HS-27A (cell line): ENCODE results near the gene DIP2A.
A peak's percentile ranks its signal among the peaks of the same experiment; 100 is the strongest.

ENCODE experiments used
- DNase-seq: peaks from one replicate; pipeline ENCODE4 v3.0.0-alpha.2; 2012; ENCODE audit warnings: low read depth, missing footprints

The DIP2A gene, protein sequence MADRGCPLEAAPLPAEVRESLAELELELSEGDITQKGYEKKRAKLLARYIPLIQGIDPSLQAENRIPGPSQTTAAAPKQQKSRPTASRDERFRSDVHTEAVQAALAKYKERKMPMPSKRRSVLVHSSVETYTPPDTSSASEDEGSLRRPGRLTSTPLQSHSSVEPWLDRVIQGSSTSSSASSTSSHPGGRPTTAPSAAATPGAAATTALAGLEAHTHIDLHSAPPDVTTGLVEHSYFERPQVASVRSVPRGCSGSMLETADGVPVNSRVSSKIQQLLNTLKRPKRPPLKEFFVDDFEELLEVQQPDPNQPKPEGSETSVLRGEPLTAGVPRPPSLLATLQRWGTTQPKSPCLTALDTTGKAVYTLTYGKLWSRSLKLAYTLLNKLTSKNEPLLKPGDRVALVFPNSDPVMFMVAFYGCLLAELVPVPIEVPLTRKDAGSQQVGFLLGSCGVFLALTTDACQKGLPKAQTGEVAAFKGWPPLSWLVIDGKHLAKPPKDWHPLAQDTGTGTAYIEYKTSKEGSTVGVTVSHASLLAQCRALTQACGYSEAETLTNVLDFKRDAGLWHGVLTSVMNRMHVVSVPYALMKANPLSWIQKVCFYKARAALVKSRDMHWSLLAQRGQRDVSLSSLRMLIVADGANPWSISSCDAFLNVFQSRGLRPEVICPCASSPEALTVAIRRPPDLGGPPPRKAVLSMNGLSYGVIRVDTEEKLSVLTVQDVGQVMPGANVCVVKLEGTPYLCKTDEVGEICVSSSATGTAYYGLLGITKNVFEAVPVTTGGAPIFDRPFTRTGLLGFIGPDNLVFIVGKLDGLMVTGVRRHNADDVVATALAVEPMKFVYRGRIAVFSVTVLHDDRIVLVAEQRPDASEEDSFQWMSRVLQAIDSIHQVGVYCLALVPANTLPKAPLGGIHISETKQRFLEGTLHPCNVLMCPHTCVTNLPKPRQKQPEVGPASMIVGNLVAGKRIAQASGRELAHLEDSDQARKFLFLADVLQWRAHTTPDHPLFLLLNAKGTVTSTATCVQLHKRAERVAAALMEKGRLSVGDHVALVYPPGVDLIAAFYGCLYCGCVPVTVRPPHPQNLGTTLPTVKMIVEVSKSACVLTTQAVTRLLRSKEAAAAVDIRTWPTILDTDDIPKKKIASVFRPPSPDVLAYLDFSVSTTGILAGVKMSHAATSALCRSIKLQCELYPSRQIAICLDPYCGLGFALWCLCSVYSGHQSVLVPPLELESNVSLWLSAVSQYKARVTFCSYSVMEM (N-terminal part only)

DNA sequence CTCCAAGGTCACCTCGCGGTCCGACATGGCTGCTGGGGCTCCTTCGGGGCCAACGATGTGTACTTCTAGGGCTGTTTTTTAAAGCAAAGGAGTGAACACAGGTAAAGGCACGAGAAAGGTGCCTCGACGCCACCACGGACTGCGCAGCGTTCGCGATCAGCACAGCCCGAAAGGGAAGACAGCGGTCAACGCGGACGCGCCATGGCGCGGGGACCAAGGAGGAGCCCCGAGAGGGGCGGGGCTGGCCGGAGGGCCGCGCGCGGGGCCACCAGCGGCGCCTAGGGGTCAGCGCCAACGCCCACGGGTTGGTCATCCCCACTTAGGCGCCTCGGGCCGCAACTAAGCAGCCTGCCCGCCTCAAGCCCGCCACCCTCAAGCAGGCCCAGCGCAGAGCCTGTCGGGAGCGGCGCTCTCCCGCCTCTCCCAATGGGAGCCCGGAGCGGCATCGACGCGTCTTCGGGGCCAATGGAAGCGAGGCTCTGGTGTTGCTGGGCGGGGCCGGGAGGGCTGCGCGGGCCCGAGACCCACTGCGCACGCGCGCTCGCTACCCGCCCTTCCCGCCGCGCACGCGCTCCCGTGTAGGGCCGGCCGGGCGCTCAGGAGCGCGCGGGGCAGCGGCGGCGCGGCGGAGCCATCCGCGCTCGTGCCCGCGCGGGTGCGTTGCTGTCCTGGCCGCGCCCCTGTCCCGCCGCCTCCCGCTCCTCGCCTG, at the start of gene DIP2A:
Gene DIP2A, plus strand, starts transcription at position 577 of the 709 bp plus-strand sequence. CDS start 241 bp downstream, outside the sequence.
- peak; percentile 94 for DNase-seq

DNA sequence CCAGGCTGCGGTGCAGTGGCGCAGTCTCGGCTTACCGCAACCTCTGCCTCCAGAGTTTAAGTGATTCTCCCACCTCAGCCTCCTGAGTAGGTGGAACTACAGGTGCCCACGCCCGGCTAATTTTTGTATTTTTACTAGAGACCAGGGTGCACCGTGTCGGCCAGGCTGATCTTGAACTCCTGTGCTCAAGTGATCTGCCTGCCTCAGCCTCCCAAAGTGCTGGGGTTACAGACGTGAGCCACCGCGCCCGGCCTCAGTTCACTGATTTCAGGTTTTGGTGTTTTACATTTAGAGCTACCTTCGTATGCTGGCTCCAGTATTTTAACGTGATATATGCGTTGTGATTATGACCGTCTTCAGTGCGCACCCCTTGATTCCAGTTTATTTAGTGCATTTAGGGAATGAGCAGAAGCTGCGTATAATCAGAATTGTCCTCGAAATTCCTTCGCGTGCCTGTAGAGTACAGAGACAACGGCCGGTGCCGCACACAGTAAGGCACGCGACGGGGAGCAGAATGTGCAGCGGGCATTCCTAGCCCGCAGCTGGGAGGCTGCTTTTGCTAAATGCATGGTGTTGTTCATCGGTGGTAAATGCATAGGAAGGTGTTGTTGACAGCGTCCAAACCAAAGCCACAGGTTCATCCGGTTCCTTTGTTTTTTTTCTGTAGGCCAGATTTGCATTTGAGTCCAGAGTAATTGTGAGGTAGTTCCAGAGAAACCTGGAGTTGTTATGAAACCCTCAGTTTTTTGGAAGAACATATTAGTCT, 48.9 kb upstream of the DIP2A start:
- no peak for DNase-seq

DNA sequence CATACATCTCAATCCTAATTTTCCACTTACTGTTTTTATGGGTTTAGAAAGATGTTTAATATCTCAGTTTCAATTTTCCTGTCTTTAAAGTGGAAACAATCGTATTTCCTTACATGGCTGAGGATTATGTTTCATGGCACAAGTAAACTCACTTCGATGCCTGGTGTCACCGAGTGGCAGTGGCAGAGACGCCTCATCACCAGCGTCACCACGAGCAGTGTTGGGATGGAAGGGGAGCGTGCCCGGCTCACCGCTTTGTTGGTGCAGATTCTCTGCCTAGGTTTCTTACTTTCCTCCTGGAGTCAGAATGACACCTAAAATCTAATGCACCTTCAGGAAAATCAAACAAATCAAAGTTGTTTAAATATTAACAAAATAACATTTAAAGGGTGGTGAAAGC, 48.2 kb upstream of the DIP2A start:
- no peak for DNase-seq

DNA sequence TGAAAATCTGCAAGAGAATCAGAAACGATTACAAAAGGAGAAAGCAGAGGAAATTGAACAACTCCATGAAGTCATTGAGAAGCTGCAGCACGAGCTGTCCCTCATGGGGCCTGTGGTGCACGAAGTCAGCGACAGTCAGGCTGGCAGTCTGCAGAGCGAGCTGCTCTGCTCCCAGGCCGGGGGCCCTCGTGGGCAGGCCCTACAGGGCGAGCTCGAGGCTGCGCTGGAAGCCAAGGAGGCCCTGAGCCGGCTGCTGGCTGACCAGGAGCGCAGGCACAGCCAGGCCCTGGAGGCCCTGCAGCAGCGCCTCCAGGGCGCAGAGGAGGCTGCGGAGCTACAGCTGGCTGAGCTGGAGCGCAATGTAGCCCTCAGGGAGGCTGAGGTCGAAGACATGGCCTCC, 47.5 kb upstream of the DIP2A start:
- no peak for DNase-seq

DNA sequence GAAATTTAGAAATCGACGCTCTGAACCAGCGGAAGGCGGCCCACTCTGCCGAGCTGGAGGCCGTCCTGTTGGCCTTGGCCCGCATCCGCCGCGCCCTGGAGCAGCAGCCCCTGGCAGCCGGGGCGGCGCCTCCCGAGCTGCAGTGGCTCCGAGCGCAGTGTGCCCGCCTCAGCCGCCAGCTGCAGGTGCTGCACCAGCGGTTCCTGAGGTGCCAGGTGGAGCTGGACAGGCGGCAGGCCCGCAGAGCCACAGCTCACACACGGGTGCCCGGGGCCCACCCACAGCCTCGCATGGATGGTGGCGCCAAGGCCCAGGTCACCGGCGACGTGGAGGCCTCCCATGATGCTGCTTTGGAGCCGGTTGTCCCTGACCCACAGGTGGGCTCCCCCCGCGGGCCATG, 47.0 kb upstream of the DIP2A start:
- no peak for DNase-seq

DNA sequence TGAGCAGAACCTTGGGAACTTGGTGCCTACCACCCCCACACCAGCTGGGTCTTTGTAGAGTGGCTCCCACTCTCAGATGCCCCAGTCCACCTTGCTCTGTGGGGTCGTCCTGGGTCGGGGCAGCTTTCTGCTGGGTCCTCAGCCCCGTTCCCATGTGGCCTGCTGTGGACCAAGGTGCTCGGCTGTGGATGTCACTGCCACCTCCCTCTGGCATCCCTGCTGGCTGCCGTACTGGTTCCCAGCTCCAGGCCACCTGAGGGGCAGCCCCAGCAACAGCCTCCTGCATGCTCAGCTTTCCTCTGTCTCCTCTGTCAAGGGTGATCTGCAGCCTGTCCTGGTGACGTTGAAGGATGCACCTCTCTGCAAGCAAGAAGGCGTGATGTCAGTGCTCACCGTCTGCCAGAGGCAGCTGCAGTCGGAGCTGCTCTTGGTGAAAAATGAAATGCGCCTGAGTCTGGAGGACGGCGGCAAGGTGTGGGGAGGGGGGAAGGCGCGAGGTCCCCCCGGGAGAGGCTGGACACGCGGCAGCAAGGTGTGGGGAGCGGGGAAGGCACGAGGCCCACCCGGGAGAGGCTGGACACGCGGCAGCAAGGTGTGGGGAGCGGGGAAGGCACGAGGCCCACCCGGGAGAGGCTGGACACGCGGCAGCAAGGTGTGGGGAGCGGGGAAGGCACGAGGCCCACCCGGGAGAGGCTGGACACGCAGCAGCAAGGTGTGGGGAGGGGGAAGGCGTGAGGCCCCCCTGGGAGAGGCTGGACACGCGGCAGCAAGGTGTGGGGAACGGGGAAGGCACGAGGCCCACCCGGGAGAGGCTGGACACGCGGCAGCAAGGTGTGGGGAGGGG, 45.9 kb upstream of the DIP2A start:
- DNase-seq = no peak

DNA sequence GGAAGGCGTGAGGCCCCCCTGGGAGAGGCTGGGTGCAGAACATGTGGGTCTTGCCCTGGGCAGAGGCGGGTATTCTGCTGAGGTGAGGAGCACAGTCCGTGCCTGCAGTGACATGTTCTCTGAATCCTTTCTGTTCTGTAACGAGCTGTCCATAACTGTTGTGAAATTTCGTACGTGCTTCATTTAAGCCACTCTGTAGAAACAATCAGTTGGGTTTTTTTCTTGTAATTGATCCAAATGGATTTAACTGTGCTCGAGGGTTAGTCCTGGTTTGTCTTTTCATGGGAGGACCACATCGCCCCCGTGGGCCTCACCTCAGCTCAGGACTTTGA, 45.4 kb upstream of the DIP2A start:
- DNase-seq = no peak

DNA sequence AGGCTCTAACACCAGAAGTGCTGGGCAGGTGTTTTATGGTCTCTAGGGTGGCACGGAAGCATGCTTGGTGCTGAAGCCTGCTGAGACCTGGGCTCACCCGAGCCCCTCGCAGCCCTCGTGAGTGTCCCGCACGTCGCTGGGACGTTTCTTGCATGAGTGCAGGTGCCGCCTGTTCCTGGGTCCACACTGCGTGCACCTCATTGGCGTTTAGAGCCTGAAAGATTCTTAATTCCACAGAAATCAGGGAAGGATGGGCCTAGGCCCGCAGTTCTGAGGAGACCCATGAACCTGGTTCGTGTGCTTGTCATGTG, 43.8 kb upstream of the DIP2A start:
- DNase-seq = no peak

DNA sequence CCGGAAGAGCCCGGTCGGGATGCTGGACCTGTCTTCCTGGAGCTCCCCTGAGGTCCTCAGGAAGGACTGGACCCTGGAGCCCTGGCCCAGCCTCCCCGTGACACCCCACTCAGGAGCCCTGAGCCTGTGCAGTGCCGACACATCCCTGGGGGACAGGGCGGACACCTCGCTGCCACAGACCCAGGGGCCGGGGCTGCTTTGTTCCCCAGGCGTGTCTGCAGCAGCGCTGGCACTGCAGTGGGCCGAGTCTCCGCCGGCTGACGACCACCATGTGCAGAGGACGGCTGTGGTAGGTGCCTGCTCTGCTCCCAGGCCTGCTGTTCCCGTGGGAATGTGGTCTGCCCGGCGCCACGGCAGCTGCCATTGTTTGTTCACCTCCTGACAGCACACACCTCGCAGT, 42.1 kb upstream of the DIP2A start:
- DNase-seq = no peak

DNA sequence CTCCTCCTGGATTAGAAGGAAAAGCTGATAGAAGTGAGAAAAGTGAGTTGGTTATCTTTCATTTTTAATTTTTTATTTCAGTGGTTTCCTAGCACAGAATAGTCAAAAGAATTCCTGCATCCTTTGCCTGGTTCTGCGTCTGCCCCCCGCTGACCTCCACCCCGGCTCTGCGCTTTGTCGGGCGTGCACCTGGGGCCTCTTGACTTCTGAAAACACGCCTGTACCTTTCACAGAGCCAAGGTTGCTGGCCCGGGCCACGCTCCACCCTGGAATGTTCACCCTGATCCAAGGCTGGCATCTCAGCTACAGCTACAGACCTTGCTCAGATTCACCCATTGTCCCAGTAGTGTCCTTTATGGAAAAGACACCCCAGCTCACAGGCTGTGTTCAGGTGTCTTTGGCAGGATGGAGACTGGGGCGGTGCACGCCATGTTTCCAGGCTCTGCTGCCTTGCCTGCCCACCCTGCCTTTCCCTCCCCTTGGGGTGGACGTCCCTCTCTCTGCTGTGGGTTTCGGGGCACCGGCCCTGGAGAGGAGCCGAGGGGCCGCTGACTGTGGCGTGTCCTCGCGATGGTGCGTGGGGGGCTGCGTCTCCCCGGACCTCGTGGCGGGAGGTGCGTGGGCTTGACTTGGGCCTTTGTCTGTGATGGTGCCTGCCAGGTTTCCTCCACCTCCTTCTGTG, 40.3 kb upstream of the DIP2A start:
- no peak for DNase-seq

DNA sequence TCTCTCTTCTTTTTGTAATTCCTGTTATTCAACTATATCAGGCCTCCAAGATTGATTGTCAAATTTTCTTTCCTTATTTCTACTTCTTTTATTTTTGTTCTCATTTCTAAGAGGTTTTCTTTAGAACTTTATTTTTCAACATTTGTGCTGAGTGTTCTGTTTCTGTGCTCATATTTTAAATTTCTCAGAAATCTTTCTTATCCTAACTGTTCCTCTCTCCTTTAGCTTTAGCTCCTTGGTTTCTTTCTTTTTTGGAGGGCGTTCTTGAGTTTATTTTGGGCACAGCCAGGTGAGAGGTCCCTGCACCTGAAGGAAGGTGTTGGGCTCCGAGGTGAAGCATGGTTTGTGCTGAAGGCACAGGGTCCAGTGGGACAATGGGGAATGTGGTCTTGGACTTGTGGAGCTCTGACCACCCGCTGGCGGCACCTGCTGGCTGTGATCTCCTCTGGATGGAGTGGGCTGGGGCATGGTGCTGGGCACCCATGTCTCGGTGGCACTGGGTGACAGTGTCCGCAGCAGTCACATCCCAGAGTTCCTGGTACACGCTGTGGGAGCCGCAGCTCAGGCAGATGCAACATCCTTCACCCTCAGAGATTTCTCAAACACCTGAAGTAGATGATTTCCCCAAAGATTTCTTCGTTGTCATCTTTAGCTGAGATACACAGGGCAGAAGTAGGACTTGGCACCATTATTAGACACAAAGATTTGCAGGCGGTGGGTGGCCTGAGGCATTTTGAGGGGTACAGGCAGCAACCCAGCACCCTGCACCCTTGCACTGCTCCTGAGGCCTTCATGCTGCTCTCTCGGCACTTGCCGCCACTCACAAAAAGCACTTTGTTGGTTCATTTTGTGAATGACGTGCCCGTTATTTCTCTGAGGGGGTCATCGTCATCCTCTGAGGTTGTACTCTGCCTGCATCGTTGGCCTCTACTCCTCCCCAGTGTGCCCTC, 38.2 kb upstream of the DIP2A start:
- no peak for DNase-seq

DNA sequence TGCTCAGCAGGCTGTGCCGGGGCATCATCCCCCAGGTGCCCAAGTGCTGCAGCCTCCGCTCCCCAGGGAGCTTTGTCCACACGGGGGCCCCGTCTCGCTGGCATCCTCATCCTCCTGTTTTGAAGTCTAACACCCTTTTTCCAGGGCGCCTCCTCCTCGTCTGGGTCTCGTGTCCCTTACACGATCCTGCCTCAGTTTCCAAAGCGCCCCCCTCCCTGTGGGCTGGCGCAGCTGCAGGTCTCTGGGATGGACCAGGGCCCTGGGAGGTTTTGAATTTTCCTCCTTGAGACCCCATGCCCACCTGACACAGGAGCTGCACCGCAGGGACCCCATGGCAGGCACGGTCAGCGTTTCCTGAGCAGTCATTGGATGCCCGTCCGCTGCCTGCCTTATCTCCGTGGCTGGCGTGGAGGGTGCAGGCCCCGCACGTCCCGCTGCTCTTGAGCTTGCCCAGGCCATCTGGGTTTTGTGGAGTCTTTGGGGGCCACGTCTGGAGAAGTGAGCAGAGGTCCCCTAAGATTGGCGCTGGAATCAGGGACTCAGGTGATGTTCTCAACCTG, 37.4 kb upstream of the DIP2A start:
- DNase-seq = no peak

DNA sequence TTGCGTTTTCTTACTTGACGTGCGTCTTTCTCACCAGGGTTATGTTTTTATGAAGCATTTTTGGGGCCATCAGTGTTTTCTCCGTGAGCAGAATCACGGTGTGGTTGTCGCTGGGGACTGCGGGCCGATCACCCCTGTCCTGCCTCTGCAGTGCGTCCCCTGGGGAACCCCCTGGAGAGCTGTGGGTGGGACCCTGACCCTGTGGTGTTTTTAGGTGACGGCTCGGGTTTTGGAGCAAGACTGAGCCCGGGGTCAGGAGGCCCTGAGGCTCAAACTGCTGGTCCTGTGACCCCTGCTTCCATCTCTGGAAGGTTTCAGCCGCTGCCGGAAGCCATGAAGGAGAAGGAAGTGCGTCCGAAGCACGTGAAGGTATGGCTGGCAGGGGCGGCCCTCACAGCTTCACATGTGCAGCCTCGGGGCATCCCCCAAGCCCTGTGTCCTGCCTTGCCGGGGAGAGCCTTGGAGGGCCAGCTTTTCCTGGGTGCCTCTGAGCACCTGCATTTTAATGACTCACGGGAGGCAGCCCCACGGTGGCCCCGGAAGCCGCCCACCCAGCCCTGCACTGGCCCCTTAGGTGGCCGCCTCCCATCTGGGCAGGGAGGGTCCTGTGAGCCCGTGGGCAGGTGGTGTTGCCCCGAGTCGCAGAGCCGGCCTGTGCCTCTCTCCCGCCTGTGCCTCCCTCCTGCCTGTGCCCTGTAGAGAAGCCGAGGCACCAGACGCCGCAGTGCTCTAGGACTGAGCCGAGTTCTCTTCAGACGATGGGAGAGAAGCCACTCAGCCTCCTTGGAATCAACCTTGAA, 36.7 kb upstream of the DIP2A start:
- DNase-seq = no peak

DNA sequence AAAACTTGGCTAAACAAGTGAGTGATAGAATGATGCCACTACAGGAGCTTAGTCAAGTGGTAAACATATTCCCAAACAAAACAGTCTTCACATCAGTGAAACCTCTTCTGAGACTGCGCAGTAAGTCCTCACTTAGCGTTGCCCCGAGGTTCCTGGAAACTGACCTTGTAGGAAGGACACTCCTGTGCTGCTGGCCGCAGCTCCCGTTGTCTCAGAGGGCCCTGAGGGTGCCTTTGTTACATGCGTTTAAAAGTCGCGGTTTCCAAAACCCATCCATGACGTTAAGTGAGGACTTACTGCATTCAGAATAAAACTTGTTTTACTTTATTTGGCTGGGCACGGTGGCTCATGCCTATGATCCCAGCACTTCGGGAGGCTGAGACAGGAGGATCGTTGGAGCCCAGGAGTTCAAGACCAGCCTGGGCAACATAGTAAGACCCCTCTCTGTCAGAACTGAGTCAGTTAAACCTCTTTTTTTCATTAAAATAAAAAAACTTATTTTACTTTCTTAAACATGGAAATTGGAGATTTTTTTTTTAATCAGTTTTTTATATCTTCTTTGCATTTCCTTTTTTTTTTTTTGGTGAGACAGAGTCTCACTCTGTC, 36.0 kb upstream of the DIP2A start:
- DNase-seq = no peak

DNA sequence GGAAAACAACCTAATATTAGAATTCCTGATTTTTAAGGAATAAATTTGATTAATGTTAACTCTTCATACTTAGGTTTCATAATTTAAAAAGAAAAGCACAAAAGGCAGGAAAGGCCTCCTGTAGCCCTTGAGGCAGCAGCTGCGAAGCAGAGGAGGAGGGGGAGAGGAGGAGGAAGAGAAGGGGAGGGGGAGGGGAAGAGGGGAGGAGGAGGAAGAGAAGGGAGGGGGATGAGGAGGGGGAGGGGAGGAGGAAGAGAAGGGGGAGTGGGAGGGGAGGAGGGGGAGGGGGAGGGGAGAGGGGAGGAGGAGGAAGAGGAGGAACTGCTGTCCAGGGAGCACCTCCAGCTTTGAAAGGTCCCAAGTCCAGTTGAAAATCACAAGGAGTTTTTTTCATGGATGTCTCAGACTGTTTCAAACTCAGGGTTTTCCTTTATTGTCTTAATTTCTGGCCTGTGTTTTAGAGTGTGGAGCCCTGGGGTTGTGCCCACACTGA, 35.1 kb upstream of the DIP2A start:
- DNase-seq = no peak

DNA sequence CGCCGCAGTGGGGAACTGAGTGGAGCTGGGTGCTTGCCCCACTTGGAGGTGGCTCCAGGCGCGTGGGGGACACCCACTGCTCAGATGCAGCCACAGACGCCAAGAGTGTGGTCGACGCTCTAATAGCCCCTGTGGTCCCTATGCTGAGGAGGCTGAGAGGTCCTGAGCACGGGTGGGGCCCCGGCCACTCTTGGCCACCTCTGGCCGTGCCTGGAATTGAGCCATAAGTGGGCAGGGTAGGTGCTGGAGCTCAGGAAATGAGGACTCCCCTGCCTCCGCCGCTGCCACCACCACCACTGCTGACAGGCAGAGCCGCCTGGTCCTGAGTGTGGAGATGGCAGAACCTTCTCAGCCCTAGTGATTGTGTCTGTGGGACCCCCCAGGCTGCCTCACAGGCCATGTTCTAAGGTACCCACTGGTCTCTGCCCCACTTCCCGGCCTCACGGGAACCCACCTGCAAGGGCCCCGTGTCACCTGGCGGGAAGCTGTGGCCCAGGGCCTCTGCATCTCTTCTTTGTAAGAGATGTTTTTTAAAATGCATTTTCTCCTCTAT, 34.6 kb upstream of the DIP2A start:
- no peak for DNase-seq

DNA sequence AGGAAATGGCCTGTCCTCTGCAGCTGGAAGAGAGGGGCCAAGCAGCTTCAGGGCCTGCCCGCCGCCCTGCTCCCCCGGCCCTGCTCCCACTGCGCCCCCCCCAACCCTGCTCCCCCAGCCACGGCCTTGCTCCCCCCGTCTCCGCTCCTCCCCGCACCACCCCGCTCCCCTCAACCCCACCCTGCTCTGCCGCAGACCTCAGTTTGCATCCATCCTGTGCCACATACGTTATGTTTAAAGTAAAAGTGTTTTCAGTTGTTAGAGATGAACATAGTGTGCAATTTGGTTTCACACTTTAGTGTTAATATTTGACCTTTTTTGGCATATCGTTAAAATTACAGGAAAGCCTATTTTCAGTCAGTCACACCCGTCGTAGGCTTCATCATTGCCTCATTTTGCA, 34.1 kb upstream of the DIP2A start:
- DNase-seq = no peak
